HL-60 (cell line): ENCODE results near the gene OSBP2.

Experiments
- CTCF ChIP-seq: IDR thresholded peaks from one replicate; pipeline ENCODE4 v1.5.1; 2011; ENCODE audit warnings: low read length, control low read depth, inconsistent platforms; ENCODE audit not compliant: insufficient read depth
- POLR2AphosphoS5 ChIP-seq: IDR thresholded peaks from 2 replicates; pipeline ENCODE4 v1.6.1; 2012; ENCODE audit warnings: low read depth

DNA sequence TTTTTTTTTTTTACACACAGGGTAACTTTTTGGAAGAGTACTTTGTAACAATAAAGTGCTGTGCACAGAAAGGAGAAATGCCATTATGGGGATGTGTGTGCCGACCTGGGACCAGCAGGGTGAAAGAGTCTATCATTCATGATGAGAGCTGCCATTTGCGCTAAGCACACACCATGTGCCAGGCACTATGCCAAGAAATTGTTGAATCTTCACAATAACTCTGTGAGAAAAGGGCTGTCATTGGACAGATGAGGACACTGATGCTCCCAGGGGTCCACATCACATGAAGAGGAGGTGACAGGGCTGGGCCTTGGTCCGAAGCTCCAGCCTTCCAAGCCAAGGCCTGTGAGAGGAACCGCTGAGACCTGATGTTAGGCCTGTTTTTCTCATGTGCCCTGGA is 32.6 kb upstream of the OSBP2 start:
- TF ChIP-seq CTCF (no peak), POLR2AphosphoS5 (no peak)
